K562 (cell line): Measurements from ENCODE around the gene GNB2. TPM values are rescaled to one million over a fixed set of nuclear protein-coding genes. Genes with fewer than 3 reads are reported as not detected.

Source experiments
- ADNP ChIP-seq: fragments of 200-800 bp; sonication (Bioruptor generic); IDR thresholded peaks from 2 replicates; pipeline ENCODE4 v1.6.1; 2016; ENCODE audit warnings: missing genetic modification characterization, missing compliant biosample characterization
- ATF1 ChIP-seq, 2 experiments: fragments of 450-650 bp in 1 of 2; IDR thresholded peaks; 2 replicates each; pipeline ENCODE4 v1.6.1; 2016; ENCODE audit warnings: missing compliant biosample characterization in 1 of 2, missing genetic modification characterization in 1 of 2
- ATF2 ChIP-seq: sonication (generic); formaldehyde crosslinking; IDR thresholded peaks from 2 replicates; pipeline ENCODE4 v1.8.1; 2022; ENCODE audit warnings: missing genetic modification reagents
- BCOR ChIP-seq: fragments of 450-650 bp; IDR thresholded peaks from 2 replicates; pipeline ENCODE4 v1.6.1; 2016
- DPF2 ChIP-seq: fragments of 450-650 bp; IDR thresholded peaks from 2 replicates; pipeline ENCODE4 v1.6.1; 2016
- FOXJ3 ChIP-seq: sonication (generic); formaldehyde crosslinking; IDR thresholded peaks from 2 replicates; pipeline ENCODE4 v1.4.0; 2020; ENCODE audit warnings: mild to moderate bottlenecking, missing genetic modification reagents
- ILF3 ChIP-seq: fragments of 450-650 bp; IDR thresholded peaks from 2 replicates; pipeline ENCODE4 v1.6.1; 2018; ENCODE audit warnings: antibody characterized with exemption, mild to moderate bottlenecking, moderate library complexity, borderline replicate concordance
- LEF1 ChIP-seq: fragments of 450-650 bp; IDR thresholded peaks from 2 replicates; pipeline ENCODE4 v1.6.1; 2016; ENCODE audit warnings: mild to moderate bottlenecking
- MCM3 ChIP-seq: fragments of 450-650 bp; IDR thresholded peaks from 2 replicates; pipeline ENCODE4 v1.6.1; 2016
- NR0B1 ChIP-seq: fragments of 450-650 bp; IDR thresholded peaks from one replicate; pipeline ENCODE4 v1.6.1; 2018; ENCODE audit warnings: mild to moderate bottlenecking, moderate library complexity; ENCODE audit not compliant: partially characterized antibody
- PHF21A ChIP-seq: fragments of 450-650 bp; IDR thresholded peaks from 2 replicates; pipeline ENCODE4 v1.6.1; 2017; ENCODE audit warnings: low read depth, borderline replicate concordance
- PTBP1 ChIP-seq: fragments of 200-400 bp; formaldehyde crosslinking; IDR thresholded peaks from 2 replicates; pipeline ENCODE4 v1.6.1; 2017; ENCODE audit warnings: low read depth, low read length
- PYGO2 ChIP-seq: fragments of 450-650 bp; IDR thresholded peaks from 2 replicates; pipeline ENCODE4 v1.6.1; 2016; ENCODE audit warnings: mild to moderate bottlenecking, missing genetic modification characterization, moderate library complexity, missing compliant biosample characterization
- RBM25 ChIP-seq: fragments of 200-400 bp; formaldehyde crosslinking; IDR thresholded peaks from 2 replicates; pipeline ENCODE4 v1.6.1; 2018; ENCODE audit warnings: low read length, low read depth, moderate library complexity; ENCODE audit not compliant: severe bottlenecking
- SIN3A ChIP-seq, 2 experiments: fragments of 150-350 bp in 1 of 2; IDR thresholded peaks; 2 replicates each; pipeline ENCODE4 v1.6.1; 2011 to 2016; ENCODE audit warnings: borderline replicate concordance in 2 of 2, low read depth in 2 of 2, low read length in 2 of 2, mild to moderate bottlenecking in 2 of 2, moderate library complexity in 2 of 2; ENCODE audit not compliant: control insufficient read depth in 1 of 2
- SNIP1 ChIP-seq: fragments of 450-650 bp; IDR thresholded peaks from 2 replicates; pipeline ENCODE4 v1.7.1; 2017; ENCODE audit warnings: low read depth, mild to moderate bottlenecking
- TCF3 ChIP-seq: sonication (generic); formaldehyde crosslinking; IDR thresholded peaks from 2 replicates; pipeline ENCODE4 v1.4.0; 2020; ENCODE audit warnings: mild to moderate bottlenecking, missing genetic modification reagents
- UBTF ChIP-seq, 2 experiments: IDR thresholded peaks; 2 replicates each; pipeline ENCODE4 v1.6.1; 2012; ENCODE audit warnings: improper control_type of control experiment in 2 of 2, low read depth in 2 of 2, low read length in 2 of 2, borderline replicate concordance in 1 of 2
- ZBTB26 ChIP-seq: fragments of 450-650 bp; formaldehyde crosslinking; IDR thresholded peaks from 2 replicates; pipeline ENCODE4 v1.4.0; 2022; ENCODE audit warnings: missing genetic modification characterization
- ZBTB33 ChIP-seq: sonication (generic); formaldehyde crosslinking; IDR thresholded peaks from 2 replicates; pipeline ENCODE4 v1.8.1; 2023; ENCODE audit warnings: mild to moderate bottlenecking, missing genetic modification reagents
- ZNF24 ChIP-seq: fragments of 450-650 bp; IDR thresholded peaks from 2 replicates; pipeline ENCODE4 v1.6.1; 2016
- ZNF79 ChIP-seq: fragments of 250-450 bp; sonication (Bioruptor Pico); IDR thresholded peaks from 2 replicates; pipeline ENCODE4 v1.4.0; 2020; ENCODE audit warnings: low read depth, mild to moderate bottlenecking, moderate library complexity
- polyA plus RNA-seq, 8 experiments: library from polyadenylated mRNA; depleted of rRNA in 4 of 8; stranded (reverse) in 5 of 8; unstranded in 3 of 8; fragments of >200 nt; fragmentation: Nextera tagmentation in 2 of 8; fragmentation: Illumina TruSeq in 1 of 8; extraction: Ambion mirVana in 2 of 8; extraction: Trizol in 1 of 8; gene quantifications; 2 replicates each; pipeline versions ENCODE4 v1.2.1 to v1.2.3, GENCODE V29; 2011 to 2014; ENCODE audit warnings: inconsistent platforms in 1 of 8, missing spikeins in 1 of 8
- total RNA-seq, 7 experiments: library from RNA; depleted of rRNA in 6 of 7; stranded (reverse); fragments of >200 nt in 6 of 7; fragmentation: Illumina TruSeq in 2 of 7; extraction: Trizol in 2 of 7; gene quantifications; 2 replicates each; pipeline versions ENCODE4 v1.2.1 to v1.2.3, GENCODE V29; 2011 to 2021; ENCODE audit warnings: low replicate concordance in 1 of 7

The GNB2 gene
- total and polyA plus RNA-seq, 9 of the 15 experiments (the other 6 are each of a cell fraction or from before 2014, with no cell fraction given) = 0.65 to 320 (median 104) TPM

GRCh38 chr7:100626055-100626454 is 47.5 kb upstream of the GNB2 start (continued):
- TF ChIP-seq ATF2 (CRISPR knock-in tag) (no peak), ATF1 (CRISPR knock-in tag; IDR thresholded peaks at IDR 0.05) (no peak), ATF1 (tag; IDR thresholded peaks at IDR 0.05) (no peak), UBTF (IDR thresholded peaks at IDR 0.05; ENCODE audit: borderline replicate concordance in 1 of 2, low read depth in 2 of 2, low read length in 2 of 2) (no peak), NR0B1 (no peak), DPF2 (0 out of 2 replicates have a peak, but pooled peaks have one; percentile 16), MCM3 (no peak), FOXJ3 (no peak), BCOR (peak; percentile 98), PHF21A (0 out of 2 replicates have a peak, but pooled peaks have one; percentile 42), ZNF79 (CRISPR knock-in tag) (no peak), RBM25 (peak; percentile 100), SNIP1 (0 out of 2 replicates have a peak, but pooled peaks have one; percentile 18), ZNF24 (0 out of 2 replicates have a peak, but pooled peaks have one; percentile 12), ZBTB26 (CRISPR knock-in tag) (0 out of 2 replicates have a peak, but pooled peaks have one; percentile 29), ADNP (tag) (peak; percentile 63; the same call in 1 of the 2 replicates), PYGO2 (tag) (no peak), PTBP1 (peak; percentile 92), LEF1 (peak; percentile 31), ZBTB33 (CRISPR knock-in tag) (no peak), SIN3A (IDR thresholded peaks at IDR 0.05; ENCODE audit: borderline replicate concordance in 2 of 2, control insufficient read depth in 1 of 2, low read depth in 2 of 2, low read length in 2 of 2) (peak in 1 of 2 experiments; percentile 63; a peak in 1 of 4 replicates), ILF3 (no peak), TCF3 (no peak)
